HepG2 (cell line): Measurements from ENCODE around the gene ANP32B. TPM values are rescaled to one million over a fixed set of nuclear protein-coding genes. Genes with fewer than 3 reads are reported as not detected.

Experiments used
- ADNP ChIP-seq: sonication (generic); formaldehyde crosslinking; IDR thresholded peaks from 2 replicates; pipeline ENCODE4 v1.4.0; 2020; ENCODE audit warnings: missing genetic modification reagents
- BRCA1 ChIP-seq: sonication (generic); formaldehyde crosslinking; IDR thresholded peaks from 2 replicates; pipeline ENCODE4 v1.4.0; 2020; ENCODE audit warnings: missing genetic modification reagents
- CBFB ChIP-seq: sonication (generic); formaldehyde crosslinking; IDR thresholded peaks from 2 replicates; pipeline ENCODE4 v1.4.0; 2020; ENCODE audit warnings: missing genetic modification reagents
- CHD4 ChIP-seq: fragments of 200-600 bp; sonication (generic); IDR thresholded peaks from 2 replicates; pipeline ENCODE4 v1.7.0; 2017; ENCODE audit warnings: mild to moderate bottlenecking, low read length, borderline replicate concordance
- HDAC6 ChIP-seq: fragments of 200-600 bp; sonication (generic); IDR thresholded peaks from 2 replicates; pipeline ENCODE4 v1.7.0; 2017; ENCODE audit warnings: mild to moderate bottlenecking, antibody characterized with exemption, low read length, low read depth
- HIVEP1 ChIP-seq: sonication (generic); formaldehyde crosslinking; IDR thresholded peaks from 2 replicates; pipeline ENCODE4 v1.4.0; 2020; ENCODE audit warnings: mild to moderate bottlenecking, missing genetic modification reagents
- MIER3 ChIP-seq: IDR thresholded peaks from 2 replicates; pipeline ENCODE4 v1.6.1; 2016; ENCODE audit warnings: missing compliant biosample characterization, borderline replicate concordance
- NFATC3 ChIP-seq: sonication (generic); formaldehyde crosslinking; IDR thresholded peaks from 2 replicates; pipeline ENCODE4 v1.5.1; 2020; ENCODE audit warnings: mild to moderate bottlenecking, missing genetic modification reagents
- NR1H2 ChIP-seq: sonication (generic); formaldehyde crosslinking; IDR thresholded peaks from 2 replicates; pipeline ENCODE4 v1.8.1; 2022; ENCODE audit warnings: low read depth, missing genetic modification reagents, borderline replicate concordance
- SIN3A ChIP-seq: IDR thresholded peaks from 2 replicates; pipeline ENCODE4 v1.6.1; 2011; ENCODE audit warnings: low read depth, mild to moderate bottlenecking, control low read depth, low read length, borderline replicate concordance
- TMF1 ChIP-seq: sonication (generic); formaldehyde crosslinking; IDR thresholded peaks from 2 replicates; pipeline ENCODE4 v1.8.1; 2022; ENCODE audit warnings: low read depth, missing genetic modification reagents
- ZFX ChIP-seq: sonication (generic); formaldehyde crosslinking; IDR thresholded peaks from 2 replicates; pipeline ENCODE4 v1.4.0; 2020; ENCODE audit warnings: mild to moderate bottlenecking, low read depth, missing genetic modification reagents, moderate library complexity
- ZNF672 ChIP-seq: sonication (generic); formaldehyde crosslinking; IDR thresholded peaks from 2 replicates; pipeline ENCODE4 v1.8.1; 2022; ENCODE audit warnings: missing genetic modification reagents
- ZNF792 ChIP-seq: IDR thresholded peaks from 2 replicates; pipeline ENCODE4 v1.6.1; 2016
- ZNF841 ChIP-seq: sonication (generic); formaldehyde crosslinking; IDR thresholded peaks from 2 replicates; pipeline ENCODE4 v1.8.1; 2023; ENCODE audit warnings: missing genetic modification reagents, borderline replicate concordance
- ZNF883 ChIP-seq: sonication (generic); formaldehyde crosslinking; IDR thresholded peaks from 2 replicates; pipeline ENCODE4 v1.5.1; 2020; ENCODE audit warnings: mild to moderate bottlenecking, missing genetic modification reagents; ENCODE audit errors: not compliant biosample characterization
- ZNF891 ChIP-seq: sonication (generic); formaldehyde crosslinking; IDR thresholded peaks from 2 replicates; pipeline ENCODE4 v1.5.0; 2020; ENCODE audit warnings: mild to moderate bottlenecking, missing genetic modification reagents
- polyA plus RNA-seq, 8 experiments: library from polyadenylated mRNA; depleted of rRNA in 3 of 8; stranded (reverse) in 7 of 8; unstranded in 1 of 8; fragments of >200 nt; fragmentation: Illumina TruSeq in 4 of 8; extraction: Trizol in 4 of 8; gene quantifications; 2 replicates each; pipeline versions ENCODE4 v1.2.1 to v1.2.3, GENCODE V29; 2011 to 2016; ENCODE audit warnings: low read depth in 4 of 8, missing spikeins in 1 of 8, mixed read lengths in 1 of 8; ENCODE audit not compliant: insufficient read depth in 1 of 8
- total RNA-seq, 5 experiments: library from RNA; depleted of rRNA; stranded (reverse); fragments of >200 nt; fragmentation: Illumina TruSeq; extraction: Trizol; gene quantifications; 2 replicates each; pipeline ENCODE4 v1.2.3, GENCODE V29; 2016; ENCODE audit warnings: low read depth in 1 of 5
- TF ChIP-seq, protein P1 (sequence below): sonication (generic); formaldehyde crosslinking; IDR thresholded peaks from 2 replicates; pipeline ENCODE4 v1.8.0; 2023; ENCODE audit warnings: mild to moderate bottlenecking, missing genetic modification reagents
- TF ChIP-seq, protein P2 (sequence below): sonication (generic); formaldehyde crosslinking; IDR thresholded peaks from 2 replicates; pipeline ENCODE4 v1.4.0; 2020; ENCODE audit warnings: mild to moderate bottlenecking, low read depth, missing genetic modification reagents
- TF ChIP-seq, protein P3 (sequence below): sonication (generic); formaldehyde crosslinking; IDR thresholded peaks from 2 replicates; pipeline ENCODE4 v1.9.0; 2022; ENCODE audit warnings: missing genetic modification reagents, mild to moderate bottlenecking, borderline replicate concordance
- TF ChIP-seq, protein P4 (sequence below): sonication (generic); formaldehyde crosslinking; IDR thresholded peaks from 2 replicates; pipeline ENCODE4 v1.5.1; 2020; ENCODE audit warnings: mild to moderate bottlenecking, missing genetic modification reagents, moderate library complexity
- TF ChIP-seq, protein P5 (sequence below): sonication (generic); formaldehyde crosslinking; IDR thresholded peaks from 2 replicates; pipeline ENCODE4 v1.5.0; 2020; ENCODE audit warnings: missing genetic modification reagents

ANP32B gene
- total and polyA plus RNA-seq, 2 of the 13 experiments (the other 11 are each of a cell fraction or from before 2014, with no cell fraction given), result 22.1 to 37.5 TPM

DNA sequence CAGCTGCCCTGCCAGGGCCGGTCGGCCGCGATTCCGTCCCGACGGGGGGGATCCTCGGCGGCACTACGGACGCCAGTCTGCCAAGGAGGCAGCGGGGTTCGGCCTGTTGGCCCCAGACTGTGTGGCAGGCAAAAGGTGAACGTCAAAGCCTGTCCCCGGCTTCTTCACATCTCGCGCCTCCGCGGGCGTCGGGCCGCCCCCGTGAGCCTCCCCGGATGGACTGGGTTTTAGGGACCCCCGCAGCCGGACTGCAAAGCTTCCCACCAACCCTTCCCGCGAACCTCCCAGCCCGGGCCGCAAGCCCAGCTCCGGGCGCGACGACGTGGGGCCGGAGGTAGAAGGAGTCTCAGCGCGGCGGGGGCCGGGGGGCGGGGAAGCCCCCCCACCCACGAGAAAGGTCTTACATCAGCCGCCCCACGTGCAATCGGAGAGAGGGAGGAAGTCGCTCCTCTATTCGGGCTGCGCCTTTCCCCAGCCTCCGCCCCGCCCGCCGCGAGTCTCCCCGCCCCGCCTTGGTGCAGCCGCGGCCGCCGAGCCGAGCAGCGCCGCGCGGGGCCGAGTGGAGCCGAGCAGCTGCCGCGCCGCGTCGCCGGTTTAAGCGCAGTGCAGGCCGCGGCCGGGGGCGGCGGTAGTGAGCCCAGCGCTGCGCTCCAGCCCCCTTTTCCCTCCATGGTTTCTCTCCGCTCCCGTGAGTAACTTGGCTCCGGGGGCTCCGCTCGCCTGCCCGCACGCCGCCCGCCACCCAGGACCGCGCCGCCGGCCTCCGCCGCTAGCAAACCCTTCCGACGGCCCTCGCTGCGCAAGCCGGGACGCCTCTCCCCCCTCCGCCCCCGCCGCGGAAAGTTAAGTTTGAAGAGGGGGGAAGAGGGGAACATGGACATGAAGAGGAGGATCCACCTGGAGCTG is at the start of gene ANP32B (continued):
- TF ChIP-seq, protein P1, sequence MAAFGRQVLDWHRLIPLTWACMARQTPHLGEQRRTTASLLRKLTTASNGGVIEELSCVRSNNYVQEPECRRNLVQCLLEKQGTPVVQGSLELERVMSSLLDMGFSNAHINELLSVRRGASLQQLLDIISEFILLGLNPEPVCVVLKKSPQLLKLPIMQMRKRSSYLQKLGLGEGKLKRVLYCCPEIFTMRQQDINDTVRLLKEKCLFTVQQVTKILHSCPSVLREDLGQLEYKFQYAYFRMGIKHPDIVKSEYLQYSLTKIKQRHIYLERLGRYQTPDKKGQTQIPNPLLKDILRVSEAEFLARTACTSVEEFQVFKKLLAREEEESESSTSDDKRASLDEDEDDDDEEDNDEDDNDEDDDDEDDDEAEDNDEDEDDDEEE (CRISPR knock-in tag), result no peak
- no peak for TF ChIP-seq HDAC6
- TF ChIP-seq CBFB (CRISPR knock-in tag), result no peak
- TF ChIP-seq, protein P2, sequence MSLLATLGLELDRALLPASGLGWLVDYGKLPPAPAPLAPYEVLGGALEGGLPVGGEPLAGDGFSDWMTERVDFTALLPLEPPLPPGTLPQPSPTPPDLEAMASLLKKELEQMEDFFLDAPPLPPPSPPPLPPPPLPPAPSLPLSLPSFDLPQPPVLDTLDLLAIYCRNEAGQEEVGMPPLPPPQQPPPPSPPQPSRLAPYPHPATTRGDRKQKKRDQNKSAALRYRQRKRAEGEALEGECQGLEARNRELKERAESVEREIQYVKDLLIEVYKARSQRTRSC, result no peak
- TF ChIP-seq ZNF891 (CRISPR knock-in tag), result 0 out of 2 replicates have a peak, but pooled peaks have one; percentile 12
- TF ChIP-seq ZNF841, result no peak
- TF ChIP-seq, protein P3, sequence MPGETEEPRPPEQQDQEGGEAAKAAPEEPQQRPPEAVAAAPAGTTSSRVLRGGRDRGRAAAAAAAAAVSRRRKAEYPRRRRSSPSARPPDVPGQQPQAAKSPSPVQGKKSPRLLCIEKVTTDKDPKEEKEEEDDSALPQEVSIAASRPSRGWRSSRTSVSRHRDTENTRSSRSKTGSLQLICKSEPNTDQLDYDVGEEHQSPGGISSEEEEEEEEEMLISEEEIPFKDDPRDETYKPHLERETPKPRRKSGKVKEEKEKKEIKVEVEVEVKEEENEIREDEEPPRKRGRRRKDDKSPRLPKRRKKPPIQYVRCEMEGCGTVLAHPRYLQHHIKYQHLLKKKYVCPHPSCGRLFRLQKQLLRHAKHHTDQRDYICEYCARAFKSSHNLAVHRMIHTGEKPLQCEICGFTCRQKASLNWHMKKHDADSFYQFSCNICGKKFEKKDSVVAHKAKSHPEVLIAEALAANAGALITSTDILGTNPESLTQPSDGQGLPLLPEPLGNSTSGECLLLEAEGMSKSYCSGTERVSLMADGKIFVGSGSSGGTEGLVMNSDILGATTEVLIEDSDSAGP (CRISPR knock-in tag), result peak; percentile 48; the same call in 1 of the 2 replicates
- no peak for TF ChIP-seq ZNF883 (CRISPR knock-in tag)
- TF ChIP-seq CHD4, result no peak
- TF ChIP-seq ZNF792 (CRISPR knock-in tag), result no peak; the same call in 1 of the 2 replicates
- 0 out of 2 replicates have a peak, but pooled peaks have one; percentile 20 for TF ChIP-seq MIER3 (CRISPR knock-in tag)
- peak; percentile 81 for TF ChIP-seq HIVEP1 (CRISPR knock-in tag)
- TF ChIP-seq ZNF672 (CRISPR knock-in tag), result no peak
- TF ChIP-seq, protein P4, sequence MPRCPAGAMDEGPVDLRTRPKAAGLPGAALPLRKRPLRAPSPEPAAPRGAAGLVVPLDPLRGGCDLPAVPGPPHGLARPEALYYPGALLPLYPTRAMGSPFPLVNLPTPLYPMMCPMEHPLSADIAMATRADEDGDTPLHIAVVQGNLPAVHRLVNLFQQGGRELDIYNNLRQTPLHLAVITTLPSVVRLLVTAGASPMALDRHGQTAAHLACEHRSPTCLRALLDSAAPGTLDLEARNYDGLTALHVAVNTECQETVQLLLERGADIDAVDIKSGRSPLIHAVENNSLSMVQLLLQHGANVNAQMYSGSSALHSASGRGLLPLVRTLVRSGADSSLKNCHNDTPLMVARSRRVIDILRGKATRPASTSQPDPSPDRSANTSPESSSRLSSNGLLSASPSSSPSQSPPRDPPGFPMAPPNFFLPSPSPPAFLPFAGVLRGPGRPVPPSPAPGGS, result peak; percentile 46; the same call in 1 of the 2 replicates
- TF ChIP-seq NFATC3, result 0 out of 2 replicates have a peak, but pooled peaks have one; percentile 32
- no peak for TF ChIP-seq NR1H2
- TF ChIP-seq, protein P5, sequence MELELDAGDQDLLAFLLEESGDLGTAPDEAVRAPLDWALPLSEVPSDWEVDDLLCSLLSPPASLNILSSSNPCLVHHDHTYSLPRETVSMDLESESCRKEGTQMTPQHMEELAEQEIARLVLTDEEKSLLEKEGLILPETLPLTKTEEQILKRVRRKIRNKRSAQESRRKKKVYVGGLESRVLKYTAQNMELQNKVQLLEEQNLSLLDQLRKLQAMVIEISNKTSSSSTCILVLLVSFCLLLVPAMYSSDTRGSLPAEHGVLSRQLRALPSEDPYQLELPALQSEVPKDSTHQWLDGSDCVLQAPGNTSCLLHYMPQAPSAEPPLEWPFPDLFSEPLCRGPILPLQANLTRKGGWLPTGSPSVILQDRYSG (CRISPR knock-in tag), result no peak
- peak; percentile 61; the same call in 1 of the 2 replicates for TF ChIP-seq ZFX (CRISPR knock-in tag)
- TF ChIP-seq BRCA1 (CRISPR knock-in tag), result no peak
- no peak; the same call in 1 of the 2 replicates for TF ChIP-seq TMF1 (CRISPR knock-in tag)
- TF ChIP-seq ADNP (CRISPR knock-in tag), result no peak
- TF ChIP-seq SIN3A, result no peak
